ENCODE results near the gene SACM1L. TPM values are rescaled to one million over a fixed set of nuclear protein-coding genes. Genes with fewer than 3 reads are reported as not detected.

SACM1L gene
- total RNA-seq, 1 experiment from 2014 or later: 61.8 TPM

- no peak overlapping the region for H3K9ac ChIP-seq (ENCODE audit: low read length)
- H3K79me2 ChIP-seq (ENCODE audit: low read length): no peaks in the 10 kb centered on the region
- no peak overlapping the region for H3K27ac ChIP-seq (ENCODE audit: low read length)
- H3K27me3 ChIP-seq (ENCODE audit: low read length): no peaks in the 10 kb centered on the region
- H3K9me2 ChIP-seq (replicated peaks; ENCODE audit: insufficient read depth, low read length): no peaks in the 10 kb centered on the region
- no peaks in the 10 kb centered on the region for H3K4me1 ChIP-seq (ENCODE audit: low read length)
- no peak overlapping the region for H3K4me3 ChIP-seq (ENCODE audit: low read length)
- no peaks in the 10 kb centered on the region for H3K36me3 ChIP-seq (ENCODE audit: insufficient read depth, low read length)
- H2AFZ ChIP-seq (ENCODE audit: low read length): no peak overlapping the region
- H4K20me1 ChIP-seq (ENCODE audit: insufficient read depth, low read depth, low read length): no peaks in the 10 kb centered on the region
- no peak for DNase-seq
- H3K9me3 ChIP-seq (ENCODE audit: low read length): no peaks in the 10 kb centered on the region
- H3K4me2 ChIP-seq (ENCODE audit: low read depth, low read length, poor library complexity, severe bottlenecking): no peak overlapping the region
These were observed 15.9 kb upstream of the SACM1L start for GRCh38 chr3:45673273-45673672.

GRCh38 chr3:45676325-45677032 lies 12.7 kb upstream of the SACM1L start:
- Histone ChIP-seq H4K20me1 (ENCODE audit: insufficient read depth, low read depth, low read length) (no peaks in the 10 kb centered on the region), H3K27ac (ENCODE audit: low read length) (no peak overlapping the region), H3K9me3 (ENCODE audit: low read length) (no peaks in the 10 kb centered on the region), H3K4me2 (ENCODE audit: low read depth, low read length, poor library complexity, severe bottlenecking) (no peak overlapping the region), H3K4me1 (ENCODE audit: low read length) (no peaks in the 10 kb centered on the region), H3K79me2 (ENCODE audit: low read length) (no peaks in the 10 kb centered on the region), H3K36me3 (ENCODE audit: insufficient read depth, low read length) (no peaks in the 10 kb centered on the region), H3K4me3 (ENCODE audit: low read length) (no peak overlapping the region), H2AFZ (ENCODE audit: low read length) (no peak overlapping the region), H3K27me3 (ENCODE audit: low read length) (no peaks in the 10 kb centered on the region), H3K9ac (ENCODE audit: low read length) (no peak overlapping the region), H3K9me2 (replicated peaks; ENCODE audit: insufficient read depth, low read length) (no peaks in the 10 kb centered on the region)
- peak; percentile 37 for DNase-seq

- no peak for DNase-seq
- Histone ChIP-seq H3K9ac (ENCODE audit: low read length) (no peak overlapping the region), H3K4me3 (ENCODE audit: low read length) (no peak overlapping the region)
These were observed 12.2 kb upstream of the SACM1L start for GRCh38 chr3:45677033-45677446.

GRCh38 chr3:45677841-45678240 lies 11.4 kb upstream of the SACM1L start:
- Histone ChIP-seq H3K36me3 (ENCODE audit: insufficient read depth, low read length) (no peaks in the 10 kb centered on the region), H3K27ac (ENCODE audit: low read length) (no peak overlapping the region), H3K4me1 (ENCODE audit: low read length) (no peaks in the 10 kb centered on the region), H2AFZ (ENCODE audit: low read length) (no peak overlapping the region), H4K20me1 (ENCODE audit: insufficient read depth, low read depth, low read length) (no peaks in the 10 kb centered on the region), H3K4me3 (ENCODE audit: low read length) (no peak overlapping the region), H3K9me2 (replicated peaks; ENCODE audit: insufficient read depth, low read length) (no peaks in the 10 kb centered on the region), H3K4me2 (ENCODE audit: low read depth, low read length, poor library complexity, severe bottlenecking) (no peak overlapping the region), H3K9me3 (ENCODE audit: low read length) (no peaks in the 10 kb centered on the region), H3K79me2 (ENCODE audit: low read length) (no peaks in the 10 kb centered on the region), H3K27me3 (ENCODE audit: low read length) (no peaks in the 10 kb centered on the region), H3K9ac (ENCODE audit: low read length) (no peak overlapping the region)
- no peak for DNase-seq

More at GRCh38 chr3:45677033-45677446, 12.2 kb upstream of the SACM1L start:
- no peak overlapping the region for H2AFZ ChIP-seq (ENCODE audit: low read length)
- no peak overlapping the region for H3K4me2 ChIP-seq (ENCODE audit: low read depth, low read length, poor library complexity, severe bottlenecking)
- H3K4me1 ChIP-seq (ENCODE audit: low read length): no peaks in the 10 kb centered on the region
- no peaks in the 10 kb centered on the region for H3K36me3 ChIP-seq (ENCODE audit: insufficient read depth, low read length)
- H3K9me3 ChIP-seq (ENCODE audit: low read length): no peaks in the 10 kb centered on the region
- no peaks in the 10 kb centered on the region for H4K20me1 ChIP-seq (ENCODE audit: insufficient read depth, low read depth, low read length)
- H3K79me2 ChIP-seq (ENCODE audit: low read length): no peaks in the 10 kb centered on the region
- no peaks in the 10 kb centered on the region for H3K27me3 ChIP-seq (ENCODE audit: low read length)
- no peaks in the 10 kb centered on the region for H3K9me2 ChIP-seq (replicated peaks; ENCODE audit: insufficient read depth, low read length)
- no peak overlapping the region for H3K27ac ChIP-seq (ENCODE audit: low read length)

GRCh38 chr3:45679805-45680204 lies 9.4 kb upstream of the SACM1L start:
- H3K4me3 ChIP-seq (ENCODE audit: low read length): no peak overlapping the region
- no peaks in the 10 kb centered on the region for H3K4me1 ChIP-seq (ENCODE audit: low read length)
- H4K20me1 ChIP-seq (ENCODE audit: insufficient read depth, low read depth, low read length): no peaks in the 10 kb centered on the region
- no peaks in the 10 kb centered on the region for H3K27me3 ChIP-seq (ENCODE audit: low read length)
- no peak overlapping the region for H3K9ac ChIP-seq (ENCODE audit: low read length)
- no peaks in the 10 kb centered on the region for H3K79me2 ChIP-seq (ENCODE audit: low read length)
- no peaks in the 10 kb centered on the region for H3K36me3 ChIP-seq (ENCODE audit: insufficient read depth, low read length)
- no peaks in the 10 kb centered on the region for H3K9me2 ChIP-seq (replicated peaks; ENCODE audit: insufficient read depth, low read length)
- no peak overlapping the region for H3K4me2 ChIP-seq (ENCODE audit: low read depth, low read length, poor library complexity, severe bottlenecking)
- DNase-seq: no peak
- H3K9me3 ChIP-seq (ENCODE audit: low read length): no peaks in the 10 kb centered on the region
- H3K27ac ChIP-seq (ENCODE audit: low read length): no peak overlapping the region
- no peak overlapping the region for H2AFZ ChIP-seq (ENCODE audit: low read length)

- Histone ChIP-seq H3K27ac (ENCODE audit: low read length) (no peak overlapping the region), H3K9ac (ENCODE audit: low read length) (no peak overlapping the region), H3K79me2 (ENCODE audit: low read length) (no peaks in the 10 kb centered on the region), H3K4me2 (ENCODE audit: low read depth, low read length, poor library complexity, severe bottlenecking) (no peak overlapping the region), H3K27me3 (ENCODE audit: low read length) (no peaks in the 10 kb centered on the region), H2AFZ (ENCODE audit: low read length) (no peak overlapping the region), H3K4me1 (ENCODE audit: low read length) (no peaks in the 10 kb centered on the region), H3K9me3 (ENCODE audit: low read length) (no peaks in the 10 kb centered on the region), H3K9me2 (replicated peaks; ENCODE audit: insufficient read depth, low read length) (no peaks in the 10 kb centered on the region), H3K36me3 (ENCODE audit: insufficient read depth, low read length) (no peaks in the 10 kb centered on the region), H3K4me3 (ENCODE audit: low read length) (no peak overlapping the region), H4K20me1 (ENCODE audit: insufficient read depth, low read depth, low read length) (no peaks in the 10 kb centered on the region)
- no peak for DNase-seq
These were observed 8.0 kb upstream of the SACM1L start for GRCh38 chr3:45681221-45681620.

GRCh38 chr3:45681846-45682245 lies 7.3 kb upstream of the SACM1L start:
- no peak overlapping the region for H3K4me3 ChIP-seq (ENCODE audit: low read length)
- no peak for DNase-seq
- no peaks in the 10 kb centered on the region for H3K9me2 ChIP-seq (replicated peaks; ENCODE audit: insufficient read depth, low read length)
- no peaks in the 10 kb centered on the region for H4K20me1 ChIP-seq (ENCODE audit: insufficient read depth, low read depth, low read length)
- H3K27me3 ChIP-seq (ENCODE audit: low read length): no peaks in the 10 kb centered on the region
- H3K4me1 ChIP-seq (ENCODE audit: low read length): no peaks in the 10 kb centered on the region
- no peaks in the 10 kb centered on the region for H3K9me3 ChIP-seq (ENCODE audit: low read length)
- H3K36me3 ChIP-seq (ENCODE audit: insufficient read depth, low read length): no peaks in the 10 kb centered on the region
- no peak overlapping the region for H3K9ac ChIP-seq (ENCODE audit: low read length)
- no peaks in the 10 kb centered on the region for H3K79me2 ChIP-seq (ENCODE audit: low read length)
- no peak overlapping the region for H2AFZ ChIP-seq (ENCODE audit: low read length)
- no peak overlapping the region for H3K27ac ChIP-seq (ENCODE audit: low read length)
- H3K4me2 ChIP-seq (ENCODE audit: low read depth, low read length, poor library complexity, severe bottlenecking): no peak overlapping the region

- no peaks in the 10 kb centered on the region for H3K79me2 ChIP-seq (ENCODE audit: low read length)
- H3K27me3 ChIP-seq (ENCODE audit: low read length): no peaks in the 10 kb centered on the region
- no peaks in the 10 kb centered on the region for H4K20me1 ChIP-seq (ENCODE audit: insufficient read depth, low read depth, low read length)
- no peak for DNase-seq
- H2AFZ ChIP-seq (ENCODE audit: low read length): no peak overlapping the region
- H3K4me1 ChIP-seq (ENCODE audit: low read length): no peaks in the 10 kb centered on the region
- H3K4me2 ChIP-seq (ENCODE audit: low read depth, low read length, poor library complexity, severe bottlenecking): no peak overlapping the region
- H3K27ac ChIP-seq (ENCODE audit: low read length): no peak overlapping the region
- no peaks in the 10 kb centered on the region for H3K9me3 ChIP-seq (ENCODE audit: low read length)
- no peak overlapping the region for H3K4me3 ChIP-seq (ENCODE audit: low read length)
- H3K9me2 ChIP-seq (replicated peaks; ENCODE audit: insufficient read depth, low read length): no peaks in the 10 kb centered on the region
- no peaks in the 10 kb centered on the region for H3K36me3 ChIP-seq (ENCODE audit: insufficient read depth, low read length)
- no peak overlapping the region for H3K9ac ChIP-seq (ENCODE audit: low read length)
These were observed 6.9 kb upstream of the SACM1L start for GRCh38 chr3:45682311-45682710.
